Heart left ventricle (tissue), 16 donors: ENCODE results near the gene DLGAP1. TPM values are rescaled to one million over a fixed set of nuclear protein-coding genes. Genes with fewer than 3 reads are reported as not detected.
A peak's percentile ranks its signal among the peaks of the same experiment; 100 is the strongest.

ENCODE experiments used
- ATAC-seq, 4 donors: fragments of 200-7000 bp; cut with Tn5 transposase; one replicate each; pipeline ENCODE4 v1.9.1; 2020 to 2022; ENCODE audit warnings: moderate library complexity in 4 of 4, mild to moderate bottlenecking in 3 of 4, moderate number of reproducible peaks in 1 of 4
- DNase-seq, 5 donors: peaks; one replicate each; pipeline ENCODE4 v3.0.0-alpha.2; 2020
- H3K27ac ChIP-seq, 12 donors: fragments of 200-600 bp; sonication (generic) in 4 of 12; one replicate each; pipeline versions ENCODE4 v1.5.0 to v1.8.0; 2016 to 2022; ENCODE audit warnings: mild to moderate bottlenecking in 2 of 12
- H3K27me3 ChIP-seq, 9 donors: fragments of 200-600 bp; sonication (generic) in 2 of 9; one replicate each; pipeline versions ENCODE4 v1.5.1 to v1.8.0; 2016 to 2022; ENCODE audit warnings: mild to moderate bottlenecking in 3 of 9
- H3K36me3 ChIP-seq, 9 donors: fragments of 200-600 bp; sonication (generic) in 2 of 9; one replicate each; pipeline versions ENCODE4 v1.5.0 to v1.8.0; 2018 to 2022; ENCODE audit warnings: mild to moderate bottlenecking in 2 of 9
- H3K4me1 ChIP-seq, 12 donors: fragments of 200-600 bp; sonication (generic) in 4 of 12; one replicate each; pipeline versions ENCODE4 v1.5.0 to v1.8.0; 2016 to 2022; ENCODE audit warnings: mild to moderate bottlenecking in 3 of 12
- H3K4me3 ChIP-seq, 12 donors: fragments of 200-600 bp; sonication (generic) in 4 of 12; one replicate each; pipeline versions ENCODE4 v1.5.0 to v1.8.0; 2017 to 2022; ENCODE audit warnings: mild to moderate bottlenecking in 9 of 12, moderate library complexity in 4 of 12
- H3K9me3 ChIP-seq, 12 donors: fragments of 200-600 bp; sonication (generic) in 4 of 12; one replicate each; pipeline versions ENCODE4 v1.5.0 to v1.8.0; 2016 to 2022; ENCODE audit warnings: mild to moderate bottlenecking in 1 of 12
- CTCF ChIP-seq, 12 donors: fragments of 200-600 bp; sonication (generic) in 4 of 12; IDR thresholded peaks; one replicate each; pipeline versions ENCODE4 v1.5.0 to v1.8.0; 2018 to 2022; ENCODE audit warnings: antibody characterized with exemption in 12 of 12, mild to moderate bottlenecking in 5 of 12
- POLR2A ChIP-seq, 2 donors: fragments of 450-650 bp; IDR thresholded peaks; one replicate each; pipeline ENCODE4 v1.6.1; 2017; ENCODE audit warnings: antibody characterized with exemption in 2 of 2, mild to moderate bottlenecking in 2 of 2, moderate library complexity in 2 of 2
- WGBS, 4 donors: extraction: QIAGEN DNeasy Blood & Tissue Kit in 2 of 4; methylation state at CpG; one replicate each; pipeline versions ENCODE4 v1.1.5 to v1.1.7; 2013 to 2018; 5-methylcytosine and 5-hydroxymethylcytosine counted together
- intact Hi-C, 10 donors: fragments of 100-400 bp; cut with DNase I; formaldehyde crosslinking; loops; one replicate each; pipeline versions ENCODE4 v1.11.1 to v1.14.2; 2022
- polyA plus RNA-seq, 2 donors: library from polyadenylated mRNA; stranded (reverse); fragments of 200-250 nt; gene quantifications; one replicate each; pipeline ENCODE4 v1.2.3, GENCODE V29; 2013
- total RNA-seq, 9 donors: library from RNA; depleted of rRNA in 2 of 9; stranded (reverse); fragments of >200 nt in 2 of 9; fragmentation: NEBNext Ultra II Directional in 3 of 9; extraction: Animal tissue kit (Norgen Biotek cat#: 25700) in 3 of 9; gene quantifications; one replicate each; pipeline versions ENCODE4 v1.1.0 to v1.2.4, GENCODE V29; 2016 to 2023
- donor health status: ischemic (EF 13 %, LVEDD 7.1; RV severe dilation, severe dysfunction).
- donor health status: healthy with polysubstance abuse.
- donor health status: DM: no; HTN: yes; CAD: no.
- donor health status: DM: no; HTN: no; CAD: no.
- donor health status: ischemic (EF 25% LVEDD 6.9; RV normal size, moderate dysfunction).
- donor health status: ischemic (EF 25% LVEDD 5.7; RV mildly dilated, moderate dysfunction).
- donor health status: healthy.
- donor health status: DM: yes; HTN: yes; CAD: no.
- donor health status: ischemic (EF 35%, LVEDD 5.7; RV mildly dilated, moderate dysfunction).
- donor health status: nonischemic (EF 11% LVEDD 7.7; RV severe dilation, severe dysfunction).
- donor health status: DM: yes; HTN: yes; CAD: no.
- donor health status: PGD.
- donor health status: ischemic (EF 29% LVEDD 5.4; RV normal size, mild dysfunction).
- donor health status: nonischemic (EF 23%, LVEDD 6.1; RV moderate dilation, normal function).

The DLGAP1 gene
- total and polyA plus RNA-seq, 11 donors, result 0.10 to 5.5 (median 0.40) TPM; not detected in 1

GRCh38 chr18:3914109-3914508, 541.0 kb downstream of the DLGAP1 start:
- Histone ChIP-seq H3K36me3 (no peaks in the 10 kb centered on the region), H3K27me3 (no peaks in the 10 kb centered on the region), H3K4me3 (peak overlapping the region in 3 of 12 donors; percentile 7 to 27 (median 14)), H3K27ac (peak overlapping the region in 1 of 12 donors; percentile 71), H3K4me1 (peaks cover 0 to 43% (median 13%) of the 10 kb centered on the region in 12 donors), H3K9me3 (no peaks in the 10 kb centered on the region)
- TF ChIP-seq POLR2A (IDR thresholded peaks at IDR 0.05) (no peak), CTCF (IDR thresholded peaks at IDR 0.05) (no peak)
- intact Hi-C loops, result no loop called here
- DNase-seq, result no peak
- 61 to 72% (median 66%) methylated on average over 3 of the region's 3 CpGs for WGBS, 4 donors
- no peak for ATAC-seq

- Histone ChIP-seq H3K27ac (peak overlapping the region in 11 of 12 donors; percentile 27 to 71 (median 50)), H3K4me3 (peak overlapping the region in 1 of 12 donors; percentile 27), H3K9me3 (no peaks in the 10 kb centered on the region), H3K27me3 (no peaks in the 10 kb centered on the region), H3K4me1 (peaks cover 0 to 45% (median 14%) of the 10 kb centered on the region in 12 donors), H3K36me3 (no peaks in the 10 kb centered on the region)
- intact Hi-C loops, result no loop called here
- WGBS, 4 donors, result 62 to 76% (median 69%) methylated on average over 1 of the region's 1 CpG
- peak in 1 of 5 donors; percentile 31 for DNase-seq
- peak in 3 of 4 donors; percentile 69 to 84 (median 71) for ATAC-seq
- TF ChIP-seq POLR2A (IDR thresholded peaks at IDR 0.05), result no peak
- TF ChIP-seq CTCF (IDR thresholded peaks at IDR 0.05), result no peak
Measured at GRCh38 chr18:3912705-3913104, 542.4 kb downstream of the DLGAP1 start.

DNA sequence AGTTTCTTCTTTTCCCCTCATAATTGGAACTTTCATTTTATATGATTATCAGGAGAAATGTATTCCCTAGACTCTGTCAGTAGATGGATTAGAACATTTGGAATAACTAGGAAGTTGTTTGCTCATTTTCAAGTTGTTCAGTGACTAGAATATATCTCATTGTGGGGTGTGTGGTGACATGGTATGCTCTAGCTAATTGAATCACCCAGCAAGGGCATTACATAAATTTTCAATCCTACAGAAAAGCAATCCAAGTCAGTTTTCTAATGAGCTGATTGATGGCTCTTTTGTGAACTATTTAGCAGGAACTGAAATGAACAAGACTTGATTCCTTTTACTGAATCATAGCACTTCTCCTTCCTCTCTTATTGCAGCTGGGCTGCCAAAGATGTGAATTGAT, 543.7 kb downstream of the DLGAP1 start:
- Histone ChIP-seq H3K4me3 (no peak overlapping the region), H3K27ac (peak overlapping the region in 4 of 12 donors; percentile 12 to 71 (median 46)), H3K4me1 (peaks cover 0 to 46% (median 14%) of the 10 kb centered on the region in 12 donors), H3K36me3 (no peaks in the 10 kb centered on the region), H3K27me3 (no peaks in the 10 kb centered on the region), H3K9me3 (no peaks in the 10 kb centered on the region)
- intact Hi-C loops, result no loop called here
- TF ChIP-seq POLR2A (IDR thresholded peaks at IDR 0.05) (no peak), CTCF (IDR thresholded peaks at IDR 0.05) (no peak)
- ATAC-seq, result no peak
- no peak for DNase-seq

DNA sequence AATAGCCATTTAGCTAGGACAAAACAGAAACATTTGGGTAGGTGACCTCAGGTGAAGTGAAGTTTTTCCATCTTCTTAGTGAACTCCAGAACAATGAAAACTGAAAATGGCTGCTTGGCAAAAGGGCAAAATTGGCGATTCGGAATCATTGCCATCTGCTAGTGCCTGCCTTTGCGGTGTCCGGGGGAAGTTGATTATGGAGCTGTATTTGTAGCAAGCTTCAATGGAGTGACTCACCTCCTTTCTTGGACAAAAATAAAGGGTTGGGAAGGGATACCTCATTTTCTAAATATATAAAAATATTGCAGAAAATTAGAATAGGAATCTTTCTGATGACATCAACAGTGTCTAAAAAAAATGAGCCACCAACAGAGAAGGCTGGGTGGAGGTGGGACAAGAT, 544.6 kb downstream of the DLGAP1 start:
- intact Hi-C loops, result no loop called here
- H3K36me3 ChIP-seq, result no peaks in the 10 kb centered on the region
- TF ChIP-seq CTCF (IDR thresholded peaks at IDR 0.05) (no peak), POLR2A (IDR thresholded peaks at IDR 0.05) (no peak)
- H3K27ac ChIP-seq, result peak overlapping the region in 7 of 12 donors; percentile 28 to 71 (median 45)
- H3K4me3 ChIP-seq, result no peak overlapping the region
- no peaks in the 10 kb centered on the region for H3K9me3 ChIP-seq
- peak in 1 of 5 donors; percentile 38 for DNase-seq
- WGBS, 4 donors, result 62 to 77% (median 68%) methylated on average over 4 of the region's 4 CpGs
- H3K4me1 ChIP-seq, result peaks cover 0 to 38% (median 11%) of the 10 kb centered on the region in 12 donors
- H3K27me3 ChIP-seq, result no peaks in the 10 kb centered on the region
- peak in 3 of 4 donors; percentile 56 to 74 (median 63) for ATAC-seq
